Dermis microvascular lymphatic vessel endothelial cell (primary cell): ENCODE measurements around the gene COG5. TPM values are rescaled to one million over a fixed set of nuclear protein-coding genes. Genes with fewer than 3 reads are reported as not detected.
"Not testable (repeated sequence)": the region's sequence is repeated elsewhere in the genome, so short reads cannot be mapped to it uniquely, and the experiment has no call there.

ENCODE experiments used
- DNase-seq, 2 donors: peaks; one replicate each; pipeline versions ENCODE4 v3.0.0 to v3.0.0-alpha.2; 2010; ENCODE audit warnings: low read depth in 2 of 2
- total RNA-seq: library from RNA; depleted of rRNA; stranded (reverse); fragments of >200 nt; gene quantifications from 2 replicates; pipeline ENCODE4 v1.2.1, GENCODE V29; 2014

The COG5 gene
- total RNA-seq, 1 donor from 2014 or later = 17.8 TPM

DNA sequence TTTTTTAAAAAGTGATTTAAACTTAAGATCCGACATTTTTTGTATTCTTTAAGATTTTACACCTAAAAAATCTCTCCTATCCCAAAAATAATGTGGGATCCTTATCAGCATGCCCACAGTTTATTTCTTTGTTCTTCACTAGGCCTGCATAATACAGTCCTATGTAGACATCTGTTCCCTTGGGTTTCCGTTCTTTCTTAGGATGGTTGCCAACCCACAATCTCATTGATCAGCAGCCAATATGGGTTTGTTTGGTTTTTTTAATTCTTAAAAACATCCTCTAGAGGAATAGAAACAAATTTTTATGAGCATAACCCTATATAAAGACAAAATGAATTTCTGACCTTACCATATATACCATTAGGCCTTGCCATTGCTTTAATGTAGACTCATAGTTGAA is 403.3 kb downstream of the COG5 start:
- DNase-seq = no peak

DNA sequence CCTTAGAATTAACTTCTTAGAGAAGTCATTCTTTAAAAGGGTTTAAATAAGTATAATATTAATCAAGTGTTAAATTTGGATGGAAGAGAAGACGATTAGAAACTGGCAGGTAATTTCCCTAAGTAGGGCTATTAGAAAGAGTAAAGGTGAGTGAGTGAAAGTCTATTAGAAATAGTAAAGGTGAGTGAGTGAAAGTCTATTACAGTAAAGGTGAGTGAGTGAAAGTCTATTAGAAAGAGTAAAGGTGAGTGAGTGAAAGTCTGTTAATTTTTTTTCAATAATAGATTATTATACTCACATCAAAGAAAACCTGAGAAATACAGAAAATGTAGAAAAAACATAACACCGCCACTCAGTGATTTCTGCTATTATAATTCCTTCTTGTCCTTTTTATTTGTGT is 405.7 kb downstream of the COG5 start:
- no peak for DNase-seq

DNA sequence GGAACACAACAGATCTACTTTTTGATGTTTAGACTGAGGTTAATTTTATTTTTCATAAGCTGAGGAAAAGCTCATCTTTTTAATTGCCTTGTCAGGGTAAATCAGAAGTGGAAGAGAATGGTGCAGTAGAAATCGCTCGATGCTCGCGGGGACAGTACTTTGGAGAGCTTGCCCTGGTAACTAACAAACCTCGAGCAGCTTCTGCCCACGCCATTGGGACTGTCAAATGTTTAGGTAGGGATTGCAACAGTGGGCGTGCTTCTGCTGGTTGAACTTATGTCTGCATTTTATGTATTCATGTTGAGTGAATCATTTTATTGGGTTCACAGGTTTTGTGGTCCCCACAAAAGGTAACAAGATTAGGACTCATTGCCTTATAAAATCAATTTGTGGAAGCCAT is 406.6 kb downstream of the COG5 start:
- DNase-seq = no peak

DNA sequence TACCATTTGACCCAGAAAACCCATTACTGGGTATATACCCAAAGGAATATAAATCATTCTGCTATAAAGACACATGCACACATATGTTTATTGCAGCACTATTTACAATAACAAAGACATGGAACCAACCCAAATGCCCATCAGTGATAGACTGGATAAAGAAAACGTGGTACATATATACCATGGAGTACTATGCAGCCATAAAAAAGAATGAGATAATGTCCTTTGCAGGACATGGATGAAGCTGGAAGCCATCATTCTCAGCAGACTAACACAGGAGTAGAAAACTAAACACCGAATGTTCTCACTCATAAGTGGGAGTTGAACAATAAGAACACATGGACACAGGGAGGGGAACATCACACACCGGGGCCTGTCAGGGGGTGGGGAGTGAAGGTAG is 408.0 kb downstream of the COG5 start:
- not testable (repeated sequence) for DNase-seq

DNA sequence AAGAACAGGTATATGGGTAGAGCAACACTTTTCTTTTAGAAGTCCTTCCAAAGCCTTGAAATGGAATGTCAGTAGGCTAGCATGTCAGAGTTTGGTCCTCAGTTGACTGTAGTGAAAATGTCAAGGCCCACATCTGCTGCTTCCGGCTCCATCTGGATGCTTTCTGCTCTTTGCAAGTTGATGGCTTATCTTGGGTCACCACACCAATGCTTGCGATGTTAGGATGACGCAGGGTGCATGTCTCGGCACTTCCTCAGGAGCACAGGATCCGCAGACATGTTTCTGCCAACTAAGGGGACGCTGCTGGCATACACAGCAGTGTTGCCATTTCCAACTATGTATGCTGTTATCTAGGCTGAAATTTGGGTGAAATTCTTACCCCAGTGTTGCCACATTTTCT is 408.9 kb downstream of the COG5 start:
- DNase-seq = no peak

DNA sequence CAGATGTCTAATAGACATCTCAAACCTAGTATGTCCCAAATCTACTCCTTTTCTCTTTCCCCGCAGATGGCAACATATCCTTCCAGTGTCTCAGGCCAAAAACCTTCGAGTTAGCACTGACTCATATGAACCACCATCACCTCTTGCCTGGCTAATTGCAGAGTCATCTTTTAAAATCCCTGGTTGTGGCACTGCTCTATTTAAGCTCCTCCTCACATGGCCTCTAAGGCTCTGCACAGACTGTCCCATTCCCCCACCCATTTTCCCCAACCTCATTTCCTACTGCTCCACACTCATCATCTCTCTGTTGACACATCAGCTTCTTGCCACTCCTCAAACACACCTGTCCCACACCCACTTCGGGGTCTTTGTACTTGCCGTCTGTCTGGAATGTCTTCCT is 411.7 kb downstream of the COG5 start:
- no peak for DNase-seq

Other genes starting within 250 kb of the COG5 start
- gene GPR22, start 93.9 kb downstream of the COG5 start, total RNA-seq = not detected in 2 replicates
- 3.5 and 4.1 TPM in 2 replicates for gene DUS4L, start 51 bp upstream of the COG5 start, total RNA-seq
- gene BCAP29, start 16.3 kb upstream of the COG5 start, total RNA-seq = 47.2 and 49.6 TPM in 2 replicates
- 10.4 and 18.2 TPM in 2 replicates for gene SLC26A4, start 96.9 kb upstream of the COG5 start, total RNA-seq
- gene CBLL1, start 180.2 kb upstream of the COG5 start, total RNA-seq = 11.0 and 16.7 TPM in 2 replicates
- not detected in 2 replicates for gene SLC26A3, start 239.3 kb upstream of the COG5 start, total RNA-seq